OCI-LY1 (cell line): ENCODE results near the gene ZNF664.
"Not testable (repeated sequence)": the region's sequence is repeated elsewhere in the genome, so short reads cannot be mapped to it uniquely, and the experiment has no call there.

Experiments used
- H2AFZ ChIP-seq: fragments of 200-600 bp; sonication (generic), shearing (Covaris generic); 2 replicates; pipeline ENCODE4 v1.6.0; 2014; ENCODE audit warnings: antibody characterized with exemption, mild to moderate bottlenecking, low read length
- H3F3A ChIP-seq: fragments of 200-600 bp; sonication (generic), shearing (Covaris generic); 2 replicates; pipeline ENCODE4 v1.6.0; 2014; ENCODE audit warnings: mild to moderate bottlenecking, antibody characterized with exemption, low read length, moderate library complexity; ENCODE audit not compliant: insufficient read depth
- H3K27ac ChIP-seq: fragments of 200-600 bp; sonication (generic); 2 replicates; pipeline ENCODE4 v1.5.1; 2014; ENCODE audit warnings: low read length, mixed run types, mild to moderate bottlenecking, low read depth; ENCODE audit not compliant: poor library complexity, severe bottlenecking
- H3K27me3 ChIP-seq: fragments of 200-600 bp; sonication (generic); 2 replicates; pipeline ENCODE4 v1.6.0; 2014; ENCODE audit warnings: antibody characterized with exemption, mild to moderate bottlenecking, low read length, moderate library complexity; ENCODE audit not compliant: insufficient read depth
- H3K36me3 ChIP-seq: fragments of 200-600 bp; sonication (generic); 2 replicates; pipeline ENCODE4 v1.6.1; 2014; ENCODE audit warnings: mild to moderate bottlenecking, antibody characterized with exemption, low read length, moderate library complexity, mixed read lengths; ENCODE audit not compliant: insufficient read depth
- H3K4me1 ChIP-seq: fragments of 200-600 bp; sonication (generic); 2 replicates; pipeline ENCODE4 v1.5.1; 2014; ENCODE audit warnings: mild to moderate bottlenecking, low read length, moderate library complexity; ENCODE audit not compliant: insufficient read depth, severe bottlenecking
- H3K4me2 ChIP-seq: fragments of 200-600 bp; sonication (generic), shearing (Covaris generic); 2 replicates; pipeline ENCODE4 v1.6.1; 2014; ENCODE audit warnings: low read length
- H3K4me3 ChIP-seq: fragments of 200-600 bp; sonication (generic); 2 replicates; pipeline ENCODE4 v1.5.1; 2014; ENCODE audit warnings: low read length, low read depth, mild to moderate bottlenecking, mixed read lengths; ENCODE audit not compliant: poor library complexity, severe bottlenecking
- H3K79me2 ChIP-seq: fragments of 200-600 bp; shearing (Covaris generic); 2 replicates; pipeline ENCODE4 v1.6.1; 2016; ENCODE audit warnings: mixed run types, low read length, mixed read lengths; ENCODE audit not compliant: insufficient read depth
- H3K9ac ChIP-seq: fragments of 200-600 bp; sonication (generic), shearing (Covaris generic); 2 replicates; pipeline ENCODE4 v1.6.1; 2014; ENCODE audit warnings: mild to moderate bottlenecking, low read length, mixed read lengths
- H3K9me2 ChIP-seq: fragments of 200-600 bp; sonication (generic), shearing (Covaris generic); 2 replicates; pipeline ENCODE4 v1.6.1; 2014; ENCODE audit warnings: low read depth, mild to moderate bottlenecking, low read length, mixed read lengths
- H3K9me3 ChIP-seq: fragments of 200-600 bp; shearing (Covaris generic); 2 replicates; pipeline ENCODE4 v1.6.1; 2014; ENCODE audit warnings: low read length, mixed read lengths
- H4K20me1 ChIP-seq: fragments of 200-600 bp; sonication (generic), shearing (Covaris generic); 2 replicates; pipeline ENCODE4 v1.6.0; 2016; ENCODE audit warnings: mild to moderate bottlenecking, low read length; ENCODE audit not compliant: insufficient read depth
- EZH2 ChIP-seq: fragments of 200-600 bp; sonication (generic), shearing (Covaris generic); IDR thresholded peaks from 2 replicates; pipeline ENCODE4 v1.8.0; 2017; ENCODE audit warnings: borderline replicate concordance, mixed run types, mild to moderate bottlenecking, antibody characterized with exemption, low read length, moderate library complexity, mixed read lengths
- TF ChIP-seq, protein P1 (sequence below): fragments of 200-600 bp; sonication (generic), shearing (Covaris generic); IDR thresholded peaks from 2 replicates; pipeline ENCODE4 v1.5.1; 2017; ENCODE audit warnings: mild to moderate bottlenecking, antibody characterized with exemption, low read length, moderate library complexity, mixed read lengths

ZNF664 gene

DNA sequence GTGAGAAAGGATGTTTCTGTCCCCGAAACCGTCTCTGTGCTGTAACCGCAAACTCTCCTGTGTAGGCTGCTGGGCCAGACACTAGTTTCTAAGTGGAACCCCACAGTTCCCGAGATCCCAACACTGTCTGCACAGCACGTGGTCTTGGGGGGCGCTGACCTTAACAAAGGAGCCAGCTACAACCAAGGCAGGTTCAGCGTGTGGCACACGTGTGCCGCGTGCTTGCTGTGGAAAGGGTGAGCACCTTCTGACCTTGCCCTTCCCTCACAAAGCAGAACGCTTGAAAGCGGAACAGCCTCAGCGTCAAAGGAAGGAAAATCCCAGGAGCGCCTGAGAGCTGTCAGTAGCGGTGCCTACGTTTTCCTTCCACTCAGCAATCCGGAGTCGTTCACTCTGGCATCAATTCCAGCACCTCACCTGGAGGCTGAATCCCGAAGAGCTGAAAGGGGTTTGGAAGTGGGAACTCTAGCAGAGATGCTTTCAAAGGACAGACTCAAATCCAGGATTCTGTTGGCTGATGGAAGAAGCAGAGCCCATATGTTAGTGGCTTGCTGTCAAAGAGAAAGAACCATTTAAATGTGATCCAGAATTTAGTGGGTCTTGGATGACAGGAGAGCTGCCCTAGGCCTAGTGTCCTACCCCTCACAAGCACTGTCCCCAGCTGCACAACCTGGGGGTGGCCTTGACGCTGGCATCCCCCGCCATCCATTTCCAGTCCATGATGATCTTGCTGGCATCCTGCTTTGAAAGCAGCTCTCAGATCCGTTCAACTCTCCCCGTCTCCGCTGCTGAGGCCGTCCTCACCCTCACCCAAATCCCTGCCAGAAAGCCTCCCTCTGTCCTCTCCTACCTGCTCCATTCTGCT, 27.5 kb upstream of the ZNF664 start:
- Histone ChIP-seq H3K4me3 (no peak overlapping the region), H3K9me3 (no peaks in the 10 kb centered on the region), H3F3A (no peaks in the 10 kb centered on the region), H3K4me2 (no peak overlapping the region), H4K20me1 (no peaks in the 10 kb centered on the region), H3K4me1 (no peaks in the 10 kb centered on the region), H3K36me3 (no peaks in the 10 kb centered on the region), H3K79me2 (no peaks in the 10 kb centered on the region), H3K27me3 (no peaks in the 10 kb centered on the region), H2AFZ (no peak overlapping the region), H3K9ac (no peak overlapping the region), H3K9me2 (no peaks in the 10 kb centered on the region), H3K27ac (no peak overlapping the region)
- TF ChIP-seq EZH2: no peak
- TF ChIP-seq, protein P1, sequence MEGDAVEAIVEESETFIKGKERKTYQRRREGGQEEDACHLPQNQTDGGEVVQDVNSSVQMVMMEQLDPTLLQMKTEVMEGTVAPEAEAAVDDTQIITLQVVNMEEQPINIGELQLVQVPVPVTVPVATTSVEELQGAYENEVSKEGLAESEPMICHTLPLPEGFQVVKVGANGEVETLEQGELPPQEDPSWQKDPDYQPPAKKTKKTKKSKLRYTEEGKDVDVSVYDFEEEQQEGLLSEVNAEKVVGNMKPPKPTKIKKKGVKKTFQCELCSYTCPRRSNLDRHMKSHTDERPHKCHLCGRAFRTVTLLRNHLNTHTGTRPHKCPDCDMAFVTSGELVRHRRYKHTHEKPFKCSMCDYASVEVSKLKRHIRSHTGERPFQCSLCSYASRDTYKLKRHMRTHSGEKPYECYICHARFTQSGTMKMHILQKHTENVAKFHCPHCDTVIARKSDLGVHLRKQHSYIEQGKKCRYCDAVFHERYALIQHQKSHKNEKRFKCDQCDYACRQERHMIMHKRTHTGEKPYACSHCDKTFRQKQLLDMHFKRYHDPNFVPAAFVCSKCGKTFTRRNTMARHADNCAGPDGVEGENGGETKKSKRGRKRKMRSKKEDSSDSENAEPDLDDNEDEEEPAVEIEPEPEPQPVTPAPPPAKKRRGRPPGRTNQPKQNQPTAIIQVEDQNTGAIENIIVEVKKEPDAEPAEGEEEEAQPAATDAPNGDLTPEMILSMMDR: no peak

DNA sequence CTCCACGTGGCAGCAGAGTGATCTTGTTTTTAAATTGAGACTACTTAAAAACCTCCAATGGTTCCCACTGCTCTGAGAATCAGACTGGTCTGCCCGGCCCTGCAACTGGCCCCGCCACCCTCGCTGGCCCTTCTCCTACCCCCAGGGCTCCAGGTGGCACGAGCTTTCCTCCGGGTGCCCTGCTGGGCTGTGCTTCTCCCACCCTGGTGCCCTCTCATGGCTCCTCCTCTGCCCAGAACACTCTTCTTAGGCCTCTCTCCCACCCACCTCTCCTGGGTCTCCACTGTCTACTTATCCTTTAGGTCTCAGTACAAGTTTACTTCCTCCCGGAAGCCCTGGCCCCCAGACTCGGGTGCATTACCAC, 26.9 kb upstream of the ZNF664 start:
- Histone ChIP-seq H3K79me2 (no peaks in the 10 kb centered on the region), H3K27me3 (no peaks in the 10 kb centered on the region), H3K27ac (no peak overlapping the region), H3K4me3 (no peak overlapping the region), H3K4me1 (no peaks in the 10 kb centered on the region), H3K36me3 (no peaks in the 10 kb centered on the region), H3K9ac (no peak overlapping the region), H3K9me3 (no peaks in the 10 kb centered on the region), H3K9me2 (no peaks in the 10 kb centered on the region), H3K4me2 (no peak overlapping the region), H2AFZ (no peak overlapping the region), H3F3A (no peaks in the 10 kb centered on the region), H4K20me1 (no peaks in the 10 kb centered on the region)
- TF ChIP-seq, protein P1: no peak
- no peak for TF ChIP-seq EZH2

DNA sequence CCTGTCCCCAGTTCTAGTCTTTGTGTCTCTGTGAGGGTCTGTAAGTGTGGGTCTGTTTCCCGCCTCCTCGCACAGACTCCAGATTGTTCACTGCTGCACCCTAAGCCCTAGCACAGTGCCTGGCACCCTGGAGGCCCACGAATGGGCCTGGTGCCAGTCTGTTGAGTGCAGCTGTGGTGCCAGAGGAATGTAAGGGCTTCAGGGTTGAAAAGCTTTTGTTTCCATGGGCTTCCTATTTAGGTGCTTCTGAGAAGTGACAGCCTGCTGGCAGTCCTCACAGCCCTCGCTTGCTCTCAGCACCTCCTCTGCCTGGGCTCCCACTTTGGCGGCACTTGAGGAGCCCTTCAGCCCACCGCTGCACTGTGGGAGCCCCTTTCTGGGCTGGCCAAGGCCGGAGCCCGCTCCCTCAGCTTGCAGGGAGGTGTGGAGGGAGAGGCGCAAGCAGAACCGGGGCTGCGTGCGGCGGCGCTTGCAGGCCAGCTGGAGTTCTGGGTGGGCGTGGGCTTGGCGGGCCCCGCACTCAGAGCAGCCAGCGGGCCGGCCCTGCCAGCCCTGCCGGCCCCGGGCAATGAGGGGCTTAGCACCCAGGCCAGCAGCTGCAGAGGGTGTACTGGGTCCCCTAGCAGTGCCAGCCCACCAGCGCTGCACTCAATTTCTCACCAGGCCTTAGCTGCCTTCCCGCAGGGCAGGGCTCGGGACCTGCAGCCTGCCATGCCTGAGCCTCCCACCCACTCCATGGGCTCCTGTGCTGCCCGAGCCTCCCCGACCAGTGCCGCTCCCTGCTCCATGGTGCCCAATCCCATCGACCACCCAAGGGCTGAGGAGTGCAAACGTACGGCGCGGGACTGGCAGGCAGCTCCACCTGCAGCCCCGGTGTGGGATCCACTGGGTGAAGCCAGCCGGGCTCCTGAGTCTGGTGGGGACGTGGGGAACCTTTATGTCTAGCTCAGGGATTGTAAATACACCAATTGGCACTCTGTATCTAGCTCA, 26.2 kb upstream of the ZNF664 start:
- H3F3A ChIP-seq, H2AFZ ChIP-seq, H3K9ac ChIP-seq, H3K79me2 ChIP-seq, H3K9me2 ChIP-seq, H3K36me3 ChIP-seq, H3K4me1 ChIP-seq, H4K20me1 ChIP-seq, H3K9me3 ChIP-seq, H3K27me3 ChIP-seq, H3K4me2 ChIP-seq, H3K4me3 ChIP-seq, H3K27ac ChIP-seq: not testable (repeated sequence)

DNA sequence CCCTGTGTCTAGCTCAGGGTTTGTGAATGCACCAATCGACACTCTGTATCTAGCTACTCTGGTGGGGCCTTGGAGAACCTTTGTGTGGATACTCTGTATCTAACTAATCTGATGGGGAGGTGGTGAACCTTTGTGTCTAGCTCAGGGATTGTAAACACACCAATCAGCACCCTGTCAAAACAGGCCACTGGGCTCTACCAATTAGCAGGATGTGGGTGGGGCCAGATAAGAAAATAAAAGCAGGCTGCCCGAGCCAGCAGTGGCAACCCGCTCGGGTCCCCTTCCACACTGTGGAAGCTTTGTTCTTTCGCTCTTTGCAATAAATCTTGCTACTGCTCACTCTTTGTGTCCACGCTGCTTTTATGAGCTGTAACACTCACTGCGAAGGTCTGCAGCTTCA, 25.5 kb upstream of the ZNF664 start:
- H3K9me3 ChIP-seq, H3K27me3 ChIP-seq, H3K9me2 ChIP-seq, H3K9ac ChIP-seq, H3K27ac ChIP-seq, H2AFZ ChIP-seq, H3K36me3 ChIP-seq, H3F3A ChIP-seq, H3K4me1 ChIP-seq, H4K20me1 ChIP-seq, H3K4me2 ChIP-seq, H3K79me2 ChIP-seq, H3K4me3 ChIP-seq: not testable (repeated sequence)
